NCI-H526 treated with DMSO at 0.1 percent for 48 hours (cell line): ENCODE data around the gene BCL2L1.

Experiments used
- DNase-seq: peaks from one replicate; lab custom pipeline; 2025; lab: John Stamatoyannopoulos, UW

Gene BCL2L1

DNA sequence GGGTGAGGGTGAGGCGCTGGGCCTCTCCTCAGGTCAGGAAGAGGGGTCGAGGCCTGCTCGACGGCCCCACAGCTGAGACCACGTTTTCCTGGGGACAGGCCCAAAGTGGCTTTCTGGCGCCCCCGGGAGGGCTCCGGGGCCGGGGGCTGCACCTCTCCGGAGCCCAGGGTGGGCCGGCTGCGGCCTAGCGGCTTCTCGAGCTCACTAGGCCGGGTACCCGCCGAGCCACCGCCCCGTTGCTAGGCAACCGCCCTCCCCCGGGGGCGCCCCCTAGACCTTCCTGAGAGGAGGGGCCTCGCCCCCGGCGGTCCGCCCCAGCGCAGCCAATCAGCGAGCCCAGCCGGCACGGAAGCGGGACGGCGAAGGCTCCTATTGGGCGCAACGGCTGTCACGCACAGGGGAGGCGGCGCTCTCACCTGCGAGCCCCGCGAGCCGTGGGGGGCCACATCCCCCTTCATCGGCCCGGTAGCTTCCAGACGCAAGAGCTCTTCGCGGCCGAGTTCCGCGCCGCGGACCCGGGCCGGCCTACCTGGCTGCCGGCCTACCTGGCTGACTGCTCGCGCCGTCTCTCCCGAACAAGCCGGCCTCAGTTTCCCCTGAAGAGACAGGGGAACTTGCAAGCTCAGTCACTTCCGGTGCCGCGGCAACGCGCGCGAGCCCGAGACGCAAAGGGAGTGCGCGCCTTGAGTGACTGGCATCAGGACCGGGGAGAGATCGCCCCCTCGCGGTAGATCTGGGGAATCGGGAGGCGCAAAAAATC is 831 bp upstream of the BCL2L1 start:
- DNase-seq: peak; percentile 93

DNA sequence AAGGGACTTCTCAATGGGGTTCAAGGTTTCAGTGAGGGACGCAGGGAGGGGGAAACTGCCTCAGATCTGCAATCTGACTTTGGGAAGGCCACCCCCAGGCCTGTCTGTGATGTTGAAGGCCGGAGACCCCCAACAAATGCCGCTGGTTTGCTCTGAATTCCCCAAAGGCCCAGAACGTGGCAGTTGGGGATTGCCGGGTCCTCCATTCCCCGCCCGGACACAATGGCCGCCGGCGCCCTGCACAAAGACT is 326 bp upstream of the BCL2L1 start:
- no peak for DNase-seq

DNA sequence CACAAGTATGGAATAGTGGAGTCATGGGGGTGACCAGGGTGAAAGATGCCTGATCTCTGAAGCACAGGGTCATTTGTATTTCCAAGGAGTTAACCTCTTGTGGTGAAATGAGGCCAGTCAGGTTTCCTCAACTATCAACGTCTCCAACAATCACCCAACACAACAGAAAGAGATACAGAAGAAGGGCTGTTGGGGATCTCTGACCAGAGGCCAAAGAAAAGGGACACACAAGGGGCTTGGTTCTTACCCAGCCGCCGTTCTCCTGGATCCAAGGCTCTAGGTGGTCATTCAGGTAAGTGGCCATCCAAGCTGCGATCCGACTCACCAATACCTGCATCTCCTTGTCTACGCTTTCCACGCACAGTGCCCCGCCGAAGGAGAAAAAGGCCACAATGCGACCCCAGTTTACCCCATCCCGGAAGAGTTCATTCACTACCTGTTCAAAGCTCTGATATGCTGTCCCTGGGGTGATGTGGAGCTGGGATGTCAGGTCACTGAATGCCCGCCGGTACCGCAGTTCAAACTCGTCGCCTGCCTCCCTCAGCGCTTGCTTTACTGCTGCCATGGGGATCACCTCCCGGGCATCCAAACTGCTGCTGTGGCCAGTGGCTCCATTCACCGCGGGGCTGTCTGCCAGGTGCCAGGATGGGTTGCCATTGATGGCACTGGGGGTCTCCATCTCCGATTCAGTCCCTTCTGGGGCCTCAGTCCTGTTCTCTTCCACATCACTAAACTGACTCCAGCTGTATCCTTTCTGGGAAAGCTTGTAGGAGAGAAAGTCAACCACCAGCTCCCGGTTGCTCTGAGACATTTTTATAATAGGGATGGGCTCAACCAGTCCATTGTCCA is 1.0 kb downstream of the BCL2L1 start:
- peak; percentile 56 for DNase-seq

DNA sequence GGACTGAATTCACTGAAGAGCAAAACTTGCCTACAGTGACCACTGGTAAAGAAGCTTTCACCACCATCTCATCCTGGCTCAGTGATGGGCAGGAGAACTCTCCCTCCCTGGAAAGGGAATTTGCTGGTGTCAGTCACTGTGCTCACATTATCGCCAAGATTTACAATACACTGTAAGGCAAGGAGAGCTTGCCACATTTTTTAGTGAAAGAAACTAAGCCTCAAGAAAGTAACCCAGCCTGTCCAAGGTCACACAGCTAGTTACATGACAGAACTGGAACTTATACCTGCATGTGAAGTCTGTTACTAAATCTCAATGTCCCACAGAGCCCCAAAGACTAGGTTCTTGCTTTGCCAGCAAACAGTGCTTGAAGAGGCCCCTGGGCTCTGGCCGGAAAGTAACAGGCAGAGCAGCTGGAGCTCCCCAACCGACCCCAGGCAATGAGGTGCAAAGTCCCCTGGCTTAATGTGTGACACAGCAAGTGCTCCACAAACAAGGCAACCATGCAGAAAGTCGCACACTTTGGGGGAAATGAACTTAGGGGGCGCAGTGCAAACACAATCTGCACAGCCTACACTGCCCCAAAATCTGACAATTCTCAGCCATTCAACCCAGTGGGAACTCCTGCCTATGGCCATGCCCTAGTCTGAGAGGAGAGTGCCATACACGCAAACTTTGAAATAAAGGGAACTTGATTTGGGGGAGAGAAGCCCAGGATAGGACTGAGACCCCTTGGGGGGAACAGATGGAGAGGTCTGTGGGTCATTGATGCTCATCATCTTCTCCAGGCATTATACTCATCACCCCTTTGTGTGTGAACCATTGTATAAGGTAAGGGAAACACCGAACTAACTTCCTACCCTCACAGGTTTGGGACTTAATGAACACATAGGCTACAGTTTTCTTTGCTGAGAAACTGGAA is 1.9 kb downstream of the BCL2L1 start:
- DNase-seq: no peak

- DNase-seq: no peak
Measured at GRCh38 chr20:31719644-31720485, 2.8 kb downstream of the BCL2L1 start.

DNA sequence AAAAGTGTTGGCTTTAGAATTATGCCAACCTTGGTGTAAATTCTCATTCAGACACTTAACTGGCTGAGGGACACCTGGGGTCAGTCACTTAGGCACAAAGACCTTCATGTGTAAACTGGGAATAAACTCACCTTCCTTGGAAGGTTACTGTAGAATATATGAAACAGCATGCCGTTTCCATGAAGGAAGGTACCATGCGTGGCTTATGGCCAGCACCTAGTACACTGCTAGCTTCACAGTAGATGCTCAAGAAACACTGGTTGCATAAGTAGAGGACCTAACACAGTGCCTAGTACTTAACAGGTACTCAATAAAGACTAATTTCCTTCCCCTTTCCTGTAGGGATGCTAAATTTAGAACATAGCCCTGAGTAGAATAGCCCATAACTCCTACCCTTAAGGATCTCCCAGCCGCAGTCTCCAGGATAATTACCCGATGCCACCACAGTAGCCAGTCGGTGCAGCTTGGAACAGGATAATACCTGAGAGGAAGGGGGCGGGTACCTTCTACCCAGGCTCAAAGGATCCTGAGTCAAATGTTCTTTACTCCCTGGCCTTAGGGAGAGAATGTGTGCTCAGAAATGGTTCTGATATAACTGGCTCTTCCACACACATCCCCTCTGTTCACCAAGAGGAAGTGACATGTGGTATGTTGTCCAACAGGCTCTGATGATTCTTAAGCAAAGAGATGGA is 3.6 kb downstream of the BCL2L1 start:
- DNase-seq: no peak

DNA sequence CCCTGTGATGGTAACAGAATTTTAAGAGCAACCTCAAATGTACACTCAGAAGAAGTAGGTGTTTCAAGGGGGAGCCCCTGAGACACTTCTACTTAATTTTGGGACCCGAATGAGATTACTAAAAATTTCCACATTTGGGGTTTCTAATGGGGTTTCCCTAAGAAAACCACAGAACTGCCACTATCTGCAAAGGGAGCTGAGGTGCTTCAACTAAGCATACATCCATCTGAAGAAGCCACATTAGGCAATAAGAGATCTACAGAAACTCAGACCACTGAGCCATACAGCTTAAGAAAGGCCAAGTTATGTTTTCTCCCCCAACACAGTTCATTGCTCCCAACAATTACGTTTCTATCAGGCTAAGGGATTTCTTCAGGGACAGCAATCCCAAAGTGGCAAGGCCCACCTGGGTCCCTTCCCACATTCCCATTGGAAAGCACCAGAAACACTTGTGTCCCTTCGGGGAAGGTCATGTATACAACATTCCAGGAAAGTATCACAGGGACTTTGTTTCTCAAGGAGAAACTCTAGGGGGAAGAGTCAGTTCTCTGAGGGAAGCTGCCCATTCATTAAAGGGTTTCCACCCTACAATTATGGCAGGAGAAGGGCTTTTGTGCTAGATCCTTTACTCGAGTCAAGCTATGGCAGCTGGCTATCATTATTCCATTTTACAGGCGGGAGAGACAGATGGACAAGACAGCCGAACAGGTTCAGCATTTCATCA is 5.0 kb downstream of the BCL2L1 start:
- DNase-seq: no peak

- DNase-seq: no peak
Measured at GRCh38 chr20:31716818-31717477, 5.7 kb downstream of the BCL2L1 start.

DNA sequence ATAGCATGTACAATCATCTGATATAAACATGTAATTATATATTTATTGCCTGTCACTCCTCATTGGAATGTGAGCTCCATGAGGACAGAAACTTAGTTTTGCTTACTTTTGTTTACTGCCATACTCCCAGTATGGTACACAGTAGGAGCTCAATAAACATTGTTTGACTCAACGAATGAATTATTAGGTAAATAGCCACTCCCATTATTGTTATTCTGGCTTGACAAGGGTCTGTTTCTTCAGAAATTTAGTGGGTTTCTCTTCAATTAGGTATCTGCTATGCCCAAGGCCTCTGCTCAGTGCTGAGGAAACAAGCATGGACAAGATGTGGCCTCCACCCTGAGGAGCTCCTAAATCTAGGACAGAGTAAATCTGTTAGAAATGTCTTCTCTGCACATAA is 6.3 kb downstream of the BCL2L1 start:
- DNase-seq: no peak

DNA sequence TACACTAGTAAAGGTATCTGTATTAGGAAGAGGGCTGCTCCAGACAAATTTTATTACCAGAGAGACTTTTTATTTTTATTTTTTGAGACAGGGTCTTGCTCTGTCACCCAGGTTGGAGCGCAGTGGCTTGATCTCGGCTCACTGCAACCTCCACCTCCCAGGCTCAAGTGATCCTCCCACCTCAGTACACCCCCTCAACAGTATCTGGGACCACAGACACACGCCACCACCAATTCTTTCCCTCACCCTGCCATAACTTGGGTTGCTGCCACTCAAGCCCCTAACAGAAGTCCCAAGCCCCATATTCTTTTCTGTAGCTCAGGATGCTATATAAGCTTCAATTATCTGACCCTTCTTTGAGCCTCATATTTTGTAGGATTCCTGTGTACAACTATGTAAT is 6.9 kb downstream of the BCL2L1 start:
- DNase-seq: no peak

- DNase-seq: no peak
Measured at GRCh38 chr20:31713312-31714273, 9.1 kb downstream of the BCL2L1 start.

- DNase-seq: no peak
Measured at GRCh38 chr20:31712564-31713311, 9.9 kb downstream of the BCL2L1 start.

- DNase-seq: no peak
Measured at GRCh38 chr20:31712112-31712553, 10.5 kb downstream of the BCL2L1 start.

DNA sequence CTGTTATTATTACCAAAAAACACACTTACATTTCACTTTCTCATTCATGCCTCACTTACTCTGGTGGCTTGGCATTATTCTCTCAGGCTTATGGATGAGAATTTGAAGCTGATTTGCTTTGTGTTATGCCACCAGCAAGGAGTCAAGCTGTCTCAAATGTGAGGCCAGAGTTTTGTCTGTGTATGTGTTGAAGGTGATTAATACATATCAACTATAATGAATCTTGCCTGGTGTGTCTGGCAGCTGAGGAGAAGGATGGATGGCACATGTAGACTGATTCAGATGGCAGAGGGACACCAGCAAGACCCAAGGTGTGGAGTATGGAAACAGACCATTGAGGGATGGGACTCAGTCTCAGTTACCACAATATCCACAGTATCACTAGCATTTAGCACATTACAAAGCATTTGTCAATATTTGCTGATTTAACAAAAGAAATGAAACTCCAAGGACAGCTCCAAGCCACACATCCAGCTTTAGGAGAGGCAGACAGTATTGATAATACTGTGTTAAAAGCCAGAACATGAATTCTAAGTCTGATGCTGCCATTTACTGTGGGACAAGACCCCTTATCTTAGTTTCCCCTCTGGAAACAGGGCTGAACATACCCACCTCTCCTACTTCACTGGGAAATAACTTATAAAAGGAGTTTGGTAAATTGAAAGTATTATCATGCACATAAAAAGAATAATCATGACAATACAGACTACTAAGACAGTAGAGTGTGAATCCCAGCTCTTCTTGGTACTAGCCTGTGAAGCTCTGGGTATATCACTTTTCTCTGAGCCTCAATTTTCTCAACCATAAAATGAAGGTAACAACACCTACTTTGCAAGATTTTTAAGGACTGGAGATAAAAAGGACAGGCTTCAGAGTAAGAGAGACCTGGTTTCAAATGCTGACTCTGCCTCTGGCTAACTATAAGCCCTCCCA is 11.2 kb downstream of the BCL2L1 start:
- DNase-seq: no peak

GRCh38 chr20:31710423-31711108 is 12.1 kb downstream of the BCL2L1 start:
- no peak for DNase-seq

- no peak for DNase-seq
Measured at GRCh38 chr20:31709939-31710338, 12.7 kb downstream of the BCL2L1 start.
